Activated CD8-positive, alpha-beta T cell treated with anti-CD3 and anti-CD28 coated beads for 36 hours (primary cell): ENCODE data around the gene KCNAB3. TPM values are rescaled to one million over a fixed set of nuclear protein-coding genes. Genes with fewer than 3 reads are reported as not detected.

Experiments
- ATAC-seq: fragments of 200-7000 bp; cut with Tn5 transposase; one replicate; pipeline ENCODE4 v1.10.0; 2021; ENCODE audit warnings: mild to moderate bottlenecking, moderate library complexity
- CTCF ChIA-PET: fragments of 350-600 bp; sonication (Branson Sonifier 250); formaldehyde crosslinking; loops from one replicate; lab custom pipeline; 2021; ENCODE audit warnings: antibody characterized with exemption; lab: Charles Lee
- POLR2A ChIA-PET: fragments of 350-600 bp; sonication (Branson Sonifier 250); formaldehyde crosslinking; loops from one replicate; lab custom pipeline; 2021; ENCODE audit warnings: antibody characterized with exemption; lab: Charles Lee
- DNase-seq: peaks from one replicate; pipeline ENCODE4 v3.0.0-alpha.2; 2020
- H3K27ac Mint-ChIP-seq: one replicate; pipeline ENCODE4 v1.8.0; 2021; ENCODE audit warnings: mild to moderate bottlenecking, mixed read lengths
- H3K27me3 Mint-ChIP-seq: one replicate; pipeline ENCODE4 v1.8.0; 2021; ENCODE audit warnings: mixed read lengths
- H3K36me3 Mint-ChIP-seq: one replicate; pipeline ENCODE4 v1.8.0; 2021; ENCODE audit warnings: low read depth, mixed read lengths
- H3K4me1 Mint-ChIP-seq: one replicate; pipeline ENCODE4 v1.8.0; 2021; ENCODE audit warnings: low read depth, mixed read lengths
- H3K4me3 Mint-ChIP-seq: one replicate; pipeline ENCODE4 v1.8.0; 2021; ENCODE audit warnings: mild to moderate bottlenecking, moderate library complexity, mixed read lengths
- H3K9me3 Mint-ChIP-seq: one replicate; pipeline ENCODE4 v1.8.0; 2021; ENCODE audit warnings: mixed read lengths
- intact Hi-C: fragments of 100-400 bp; cut with micrococcal nuclease; formaldehyde crosslinking; loops from one replicate; pipeline ENCODE4 v1.10.0; 2022
- total RNA-seq, 2 experiments: library from RNA; stranded (reverse); gene quantifications; one replicate each; pipeline ENCODE4 v1.2.3, GENCODE V29; 2021
- TF ChIP-seq, protein P1 (sequence below): fragments of 200-600 bp; IDR thresholded peaks from one replicate; pipeline ENCODE4 v1.8.0; 2022; ENCODE audit warnings: antibody characterized with exemption, mild to moderate bottlenecking

The KCNAB3 gene
- total RNA-seq, 2 experiments from 2014 or later = 7.2 to 7.6 TPM

- Mint-ChIP-seq H3K36me3 (peaks cover 9% of the 10 kb centered on the region), H3K27ac (no peak overlapping the region)
- TF ChIP-seq, protein P1, sequence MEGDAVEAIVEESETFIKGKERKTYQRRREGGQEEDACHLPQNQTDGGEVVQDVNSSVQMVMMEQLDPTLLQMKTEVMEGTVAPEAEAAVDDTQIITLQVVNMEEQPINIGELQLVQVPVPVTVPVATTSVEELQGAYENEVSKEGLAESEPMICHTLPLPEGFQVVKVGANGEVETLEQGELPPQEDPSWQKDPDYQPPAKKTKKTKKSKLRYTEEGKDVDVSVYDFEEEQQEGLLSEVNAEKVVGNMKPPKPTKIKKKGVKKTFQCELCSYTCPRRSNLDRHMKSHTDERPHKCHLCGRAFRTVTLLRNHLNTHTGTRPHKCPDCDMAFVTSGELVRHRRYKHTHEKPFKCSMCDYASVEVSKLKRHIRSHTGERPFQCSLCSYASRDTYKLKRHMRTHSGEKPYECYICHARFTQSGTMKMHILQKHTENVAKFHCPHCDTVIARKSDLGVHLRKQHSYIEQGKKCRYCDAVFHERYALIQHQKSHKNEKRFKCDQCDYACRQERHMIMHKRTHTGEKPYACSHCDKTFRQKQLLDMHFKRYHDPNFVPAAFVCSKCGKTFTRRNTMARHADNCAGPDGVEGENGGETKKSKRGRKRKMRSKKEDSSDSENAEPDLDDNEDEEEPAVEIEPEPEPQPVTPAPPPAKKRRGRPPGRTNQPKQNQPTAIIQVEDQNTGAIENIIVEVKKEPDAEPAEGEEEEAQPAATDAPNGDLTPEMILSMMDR = no peak
Measured at GRCh38 chr17:7927596-7927995, 2.1 kb downstream of the KCNAB3 start.

DNA sequence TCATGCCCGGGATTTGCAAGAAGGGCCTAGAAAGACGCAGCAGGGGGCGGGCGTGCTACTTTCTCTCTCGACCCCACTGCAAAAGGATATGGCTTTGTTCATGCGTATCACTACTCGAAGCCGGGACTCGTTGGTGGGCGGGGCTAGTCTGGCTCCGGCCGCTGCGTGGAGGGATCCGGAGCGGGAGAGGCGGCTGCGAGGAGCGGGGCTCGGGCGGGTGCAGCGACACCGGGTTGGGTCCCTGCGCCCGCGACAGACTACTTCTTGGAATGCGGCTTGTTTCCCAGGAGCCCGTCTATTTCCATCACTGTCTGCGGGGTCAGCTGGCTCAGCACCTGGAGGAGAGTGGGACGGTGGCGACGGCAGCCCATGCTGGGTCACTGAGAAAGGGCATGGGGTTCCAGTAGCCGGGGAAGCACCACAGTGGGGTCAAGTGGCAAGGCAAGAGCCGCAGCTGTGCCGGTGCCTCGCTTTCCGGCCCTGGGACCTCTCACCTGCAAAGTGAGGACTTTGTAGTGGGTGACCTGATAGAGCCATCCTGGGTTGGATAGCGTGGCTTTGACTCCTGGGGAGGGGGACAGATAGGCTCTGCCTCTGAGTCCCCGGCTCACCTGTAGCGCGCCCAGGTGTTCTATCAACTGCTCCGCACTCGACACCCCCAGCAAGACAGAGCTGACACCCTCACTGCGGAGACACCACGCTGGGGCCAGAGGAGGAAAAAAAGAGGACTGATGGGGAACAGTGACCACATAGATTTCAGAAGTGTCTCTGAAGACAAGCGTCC lies 6.6 kb downstream of the KCNAB3 start:
- H3K4me1 Mint-ChIP-seq = peaks cover 19% of the 10 kb centered on the region
- peak overlapping the region; percentile 55 for H3K4me3 Mint-ChIP-seq
- POLR2A ChIA-PET = interaction anchor here (0.6 to 2.5 kb wide), 4 partner anchors 9 to 235 kb away, joined by 3 to 12 read pairs (median 3); partner anchors contain the start of genes CNTROB, TRAPPC1 and WRAP53
- intact Hi-C loops = no loop called here
- TF ChIP-seq, protein P1 = no peak
- H3K36me3 Mint-ChIP-seq = peaks cover 2% of the 10 kb centered on the region
- CTCF ChIA-PET = interaction anchor here (1.3 to 6.7 kb wide), 4 partner anchors 10 to 151 kb away, joined by 3 to 47 read pairs (median 7); partner anchors contain the start of genes CNTROB and TRAPPC1
- DNase-seq (peak; percentile 91), ATAC-seq (peak; percentile 98)
- H3K27ac Mint-ChIP-seq = peak overlapping the region; percentile 82
- H3K9me3 Mint-ChIP-seq = no peaks in the 10 kb centered on the region
- no peaks in the 10 kb centered on the region for H3K27me3 Mint-ChIP-seq

More at GRCh38 chr17:7927596-7927995, 2.1 kb downstream of the KCNAB3 start:
- POLR2A ChIA-PET = interaction anchor here (0.6 to 3.1 kb wide), 3 partner anchors 11 to 91 kb away, joined by 3 to 23 read pairs (median 3); partner anchors contain the start of gene RNF227
- Mint-ChIP-seq H3K4me1 (peaks cover 23% of the 10 kb centered on the region), H3K4me3 (no peak overlapping the region), H3K27me3 (no peaks in the 10 kb centered on the region), H3K9me3 (no peaks in the 10 kb centered on the region)
- CTCF ChIA-PET = interaction anchor here (0.9 to 6.7 kb wide), 4 partner anchors 15 to 147 kb away, joined by 3 to 47 read pairs (median 6); no protein-coding TSS in a partner anchor
- intact Hi-C loops = no loop called here
- no peak for DNase-seq
- ATAC-seq = no peak

DNA sequence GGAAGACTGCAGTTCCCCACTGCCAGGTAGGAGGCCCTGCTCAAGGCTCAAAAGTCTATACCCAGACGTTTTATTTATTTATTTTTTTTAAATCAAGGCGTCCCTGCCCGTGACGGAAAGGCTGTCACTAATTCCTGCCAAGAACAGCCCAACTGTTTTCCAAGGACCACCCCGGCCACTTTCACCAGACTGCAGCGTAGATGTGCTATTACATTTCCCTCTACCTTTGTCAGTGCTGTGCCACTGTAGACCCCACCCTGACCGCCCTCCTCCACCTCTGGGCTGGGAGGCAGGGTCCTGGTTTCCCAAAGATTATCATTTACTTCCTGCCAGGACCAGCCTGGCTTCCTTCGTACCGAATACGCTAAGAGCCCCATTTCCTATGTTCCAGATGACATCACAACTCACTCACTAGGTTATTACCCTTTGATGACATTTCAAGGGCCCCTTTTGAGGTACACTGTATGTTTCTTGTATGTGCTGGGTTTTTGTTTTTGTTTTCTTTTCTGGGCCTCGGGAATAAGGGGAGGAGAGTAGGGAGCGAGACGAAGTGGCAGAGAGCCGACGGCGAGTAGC lies 7.3 kb downstream of the KCNAB3 start:
- TF ChIP-seq, protein P1 = no peak
- Mint-ChIP-seq H3K27ac (peak overlapping the region; percentile 82), H3K4me1 (peaks cover 19% of the 10 kb centered on the region), H3K9me3 (no peaks in the 10 kb centered on the region), H3K27me3 (no peaks in the 10 kb centered on the region), H3K4me3 (peak overlapping the region; percentile 55), H3K36me3 (no peaks in the 10 kb centered on the region)
- DNase-seq = no peak
- peak; percentile 59 for ATAC-seq
- ChIA-PET CTCF (interaction anchor here (1.2 to 6.7 kb wide), 6 partner anchors 10 to 151 kb away, joined by 3 to 47 read pairs (median 3); partner anchors contain the start of genes CNTROB and TRAPPC1), POLR2A (interaction anchor here (0.6 to 2.5 kb wide), 5 partner anchors 10 to 234 kb away, joined by 3 to 12 read pairs (median 3); partner anchors contain the start of genes CNTROB, TRAPPC1 and WRAP53)
- intact Hi-C loops = no loop called here

GRCh38 chr17:7916808-7917207 lies 12.8 kb downstream of the KCNAB3 start:
- DNase-seq (no peak), ATAC-seq (no peak)
- peak overlapping the region; percentile 85 for H3K4me3 Mint-ChIP-seq
- H3K36me3 Mint-ChIP-seq = peaks cover 9% of the 10 kb centered on the region
- peaks cover 26% of the 10 kb centered on the region for H3K4me1 Mint-ChIP-seq
- H3K27ac Mint-ChIP-seq = peak overlapping the region; percentile 81
- TF ChIP-seq, protein P1 = no peak
- CTCF ChIA-PET = interaction anchor here (0.5 to 11.2 kb wide), 11 partner anchors 9 to 540 kb away, joined by 3 to 214 read pairs (median 6); partner anchors contain the start of genes CNTROB, NAA38, TP53 and TRAPPC1
- POLR2A ChIA-PET = interaction anchor here (1.1 to 3.7 kb wide), 8 partner anchors 9 to 82 kb away, joined by 3 to 23 read pairs (median 4); partner anchors contain the start of genes CNTROB and TRAPPC1
- no peaks in the 10 kb centered on the region for H3K27me3 Mint-ChIP-seq
- intact Hi-C loops = no loop called here
- no peaks in the 10 kb centered on the region for H3K9me3 Mint-ChIP-seq
